Measurements from ENCODE around the gene ZMYND12.

GRCh38 chr1:42504535-42505128 is 48.8 kb upstream of the ZMYND12 start:
- TF ChIP-seq CTCF (conservative IDR thresholded peaks at IDR 0.05; ENCODE audit: low read depth, low read length) (no peak), EZH2 (IDR thresholded peaks at IDR 0.05; ENCODE audit: borderline replicate concordance, low read depth, low read length, poor library complexity, severe bottlenecking) (no peak)

All from A673 (cell line).